ENCODE data around the gene ZNF580.

The ZNF580 gene

DNA sequence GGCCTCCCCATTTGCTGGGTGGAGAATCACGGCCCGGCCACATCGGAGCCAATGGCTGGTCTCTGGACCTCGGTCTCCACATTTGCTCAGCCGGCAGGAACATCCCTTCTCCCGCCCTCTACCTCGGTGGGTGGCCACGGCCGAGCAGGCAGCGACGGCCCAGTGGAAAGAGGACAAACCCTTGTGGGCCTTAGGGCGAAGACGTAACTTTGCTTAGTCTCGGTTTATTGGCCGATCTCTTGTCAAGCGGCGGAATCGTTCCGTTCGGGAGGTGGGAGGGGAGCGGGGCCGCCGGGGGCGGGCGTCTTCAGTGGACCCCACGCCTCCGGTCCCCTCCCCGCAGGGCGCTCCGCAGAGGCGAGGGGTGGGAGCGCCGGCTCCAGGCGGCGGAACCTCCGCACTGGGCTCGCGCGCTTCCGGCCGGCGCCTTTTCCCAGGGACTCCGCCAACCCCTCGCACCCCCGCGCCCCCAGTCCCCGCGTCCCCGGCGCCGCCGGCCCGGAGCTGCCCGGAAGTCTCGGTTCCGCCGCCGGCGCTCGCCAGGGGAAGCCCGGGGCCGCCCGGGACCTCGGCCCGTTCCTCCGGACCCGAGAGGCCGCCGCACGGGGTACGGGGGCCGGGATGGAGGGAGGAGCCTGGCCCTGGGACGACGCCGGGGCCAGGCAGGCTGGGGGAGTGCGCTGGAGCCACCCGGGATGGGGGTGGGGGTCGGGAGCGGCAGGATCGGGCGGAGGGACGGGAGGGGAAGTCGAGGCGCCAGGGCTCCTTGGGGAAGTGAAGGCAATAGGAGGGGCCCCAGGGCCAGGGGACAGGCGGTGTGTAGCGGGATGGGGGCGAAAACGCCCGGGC is at the start of gene ZNF580:
TSS of gene ZNF580 (plus strand) at position 426 of the 849 bp plus-strand sequence. CDS start 1,507 bp downstream, outside the sequence.
- DNase-seq (ENCODE audit: low spot score): peak; percentile 39

DNA sequence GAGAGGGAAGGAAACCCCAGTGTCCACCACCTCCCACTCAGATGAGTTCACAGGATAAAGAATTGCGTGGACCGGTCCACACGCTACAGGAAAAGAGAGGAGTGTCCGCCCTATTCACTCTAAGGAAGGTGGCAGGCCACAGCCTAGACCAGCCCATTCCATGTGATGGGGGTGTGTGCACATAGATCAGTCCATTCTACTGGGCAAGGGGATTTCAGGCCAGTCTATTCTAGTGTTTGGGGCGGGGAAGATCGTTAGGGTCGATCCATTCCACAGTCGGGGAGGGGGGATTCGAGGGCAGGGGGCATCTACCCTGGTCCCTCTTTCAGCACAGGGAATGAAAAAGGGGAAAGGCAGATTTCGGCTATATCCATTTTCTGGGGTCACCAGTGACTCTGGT is 49.2 kb upstream of the ZNF580 start:
- no peak for DNase-seq (ENCODE audit: low spot score)

- no peak for DNase-seq (ENCODE audit: low spot score)
Observed at GRCh38 chr19:55592391-55593090, 48.3 kb upstream of the ZNF580 start.

- DNase-seq (ENCODE audit: low spot score): no peak
Observed at GRCh38 chr19:55593096-55593772, 47.6 kb upstream of the ZNF580 start.

GRCh38 chr19:55594996-55595545 is 45.7 kb upstream of the ZNF580 start:
- DNase-seq (ENCODE audit: low spot score): no peak

GRCh38 chr19:55596304-55596703 is 44.5 kb upstream of the ZNF580 start:
- DNase-seq (ENCODE audit: low spot score): no peak

DNA sequence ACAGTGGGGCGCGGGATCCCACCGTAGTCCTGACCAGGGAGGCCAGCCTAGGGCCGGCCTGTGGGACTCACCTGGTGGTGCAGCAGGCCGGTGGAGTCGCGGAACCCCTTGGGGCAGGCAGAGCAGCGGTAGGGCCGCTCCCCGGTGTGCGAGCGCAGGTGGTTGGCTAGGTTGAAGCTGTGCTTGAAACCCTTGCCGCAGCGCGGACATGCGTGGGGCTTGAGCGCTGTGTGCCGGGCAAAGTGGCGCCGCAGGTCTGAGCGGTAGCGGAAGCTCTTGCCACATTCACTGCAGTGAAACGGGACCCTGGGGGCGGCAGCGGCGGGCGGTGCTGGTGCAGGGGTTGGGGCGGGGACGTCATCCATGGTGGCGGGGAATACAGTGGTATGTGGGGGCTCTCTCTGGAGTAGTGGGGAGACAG is 43.3 kb upstream of the ZNF580 start:
- no peak for DNase-seq (ENCODE audit: low spot score)

- DNase-seq (ENCODE audit: low spot score): no peak
Observed at GRCh38 chr19:55598034-55598433, 42.8 kb upstream of the ZNF580 start.

DNA sequence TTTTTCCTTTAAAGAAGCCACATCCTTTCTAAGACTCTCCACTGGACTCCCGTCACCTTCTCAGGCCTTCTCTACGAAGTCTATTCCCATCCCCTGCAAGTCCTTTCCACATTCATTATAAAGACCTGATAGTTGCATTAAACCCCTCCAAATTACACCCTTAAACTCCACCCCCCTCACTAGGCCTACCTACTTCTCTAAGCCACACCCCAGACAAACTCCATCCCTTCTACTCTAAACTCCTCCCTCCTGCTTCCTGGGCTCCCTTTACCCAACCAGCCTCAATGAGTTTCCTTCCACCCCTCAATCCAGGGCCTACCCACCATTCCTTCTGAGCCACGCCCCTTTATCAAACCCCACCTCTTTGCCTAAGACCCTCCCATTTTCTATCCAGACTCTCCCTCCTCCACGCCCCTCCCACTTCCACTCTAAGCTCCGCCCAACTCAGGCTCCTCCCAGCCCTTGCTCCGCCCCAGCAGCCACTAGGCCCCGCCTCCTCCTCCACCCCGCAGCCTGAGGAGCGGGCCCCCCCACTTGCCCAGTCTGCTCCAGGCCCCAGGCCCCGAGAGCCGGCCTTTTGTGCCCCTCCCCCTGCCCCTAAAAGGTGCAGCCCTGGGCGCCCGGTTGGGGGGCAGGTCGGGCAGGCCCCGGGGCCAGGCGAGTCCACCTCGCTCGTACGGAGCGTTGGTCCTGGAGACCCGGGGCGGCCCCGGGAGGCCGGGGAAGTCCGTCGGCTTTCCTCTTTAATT is 41.9 kb upstream of the ZNF580 start:
- DNase-seq (ENCODE audit: low spot score): peak; percentile 86

DNA sequence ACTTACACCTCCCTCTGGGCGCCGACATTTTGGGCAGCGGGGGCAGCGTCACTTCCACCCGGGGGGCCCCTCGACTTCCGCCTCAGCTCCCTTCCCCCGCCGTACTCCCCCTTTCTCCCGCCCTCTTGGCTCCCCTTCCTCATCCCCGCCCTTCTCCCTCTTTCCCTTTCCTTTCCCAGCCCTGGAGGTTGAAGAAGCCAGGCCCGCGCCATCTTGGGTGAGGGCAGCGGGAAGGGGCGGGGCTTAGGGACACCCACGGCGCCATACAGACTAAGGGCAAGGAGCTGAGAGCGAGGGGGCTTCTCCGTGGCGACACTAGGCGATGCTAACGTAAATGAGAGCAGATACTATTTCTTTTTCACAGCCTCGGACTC is 41.3 kb upstream of the ZNF580 start, which contains the start of gene FIZ1:
TSS of gene FIZ1 (minus strand) at position 50 of the 374 bp plus-strand sequence. CDS start 1,652 bp downstream, outside the sequence.
- DNase-seq (ENCODE audit: low spot score): peak; percentile 97

- DNase-seq (ENCODE audit: low spot score): peak; percentile 83
Observed at GRCh38 chr19:55599842-55600661, 40.8 kb upstream of the ZNF580 start, which contains the start of gene ZNF524. TSS of gene ZNF524 (plus strand) at chr19:55600288. CDS start at chr19:55602113, 1,825 bp downstream.

- no peak for DNase-seq (ENCODE audit: low spot score)
Observed at GRCh38 chr19:55600662-55601028, 40.2 kb upstream of the ZNF580 start.

DNA sequence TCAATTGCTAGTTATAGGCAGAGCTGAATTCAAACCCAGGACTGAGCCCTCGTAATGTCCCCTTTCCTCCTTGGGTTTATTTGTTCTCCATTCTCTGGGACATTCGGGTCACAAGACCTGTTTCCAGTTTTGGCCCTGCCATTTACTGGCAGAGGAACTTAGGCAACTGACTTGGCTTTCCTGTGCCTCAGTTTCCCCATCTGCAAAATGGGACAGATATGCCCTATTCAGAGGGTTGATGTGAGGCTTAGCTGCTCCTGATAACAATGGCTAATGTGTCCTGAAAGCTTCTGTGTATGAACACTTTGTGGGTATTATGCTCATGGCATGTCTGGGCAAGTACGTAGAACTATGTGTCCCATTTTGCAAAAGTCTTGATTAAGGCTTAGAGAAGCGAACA is 39.7 kb upstream of the ZNF580 start:
- no peak for DNase-seq (ENCODE audit: low spot score)

DNA sequence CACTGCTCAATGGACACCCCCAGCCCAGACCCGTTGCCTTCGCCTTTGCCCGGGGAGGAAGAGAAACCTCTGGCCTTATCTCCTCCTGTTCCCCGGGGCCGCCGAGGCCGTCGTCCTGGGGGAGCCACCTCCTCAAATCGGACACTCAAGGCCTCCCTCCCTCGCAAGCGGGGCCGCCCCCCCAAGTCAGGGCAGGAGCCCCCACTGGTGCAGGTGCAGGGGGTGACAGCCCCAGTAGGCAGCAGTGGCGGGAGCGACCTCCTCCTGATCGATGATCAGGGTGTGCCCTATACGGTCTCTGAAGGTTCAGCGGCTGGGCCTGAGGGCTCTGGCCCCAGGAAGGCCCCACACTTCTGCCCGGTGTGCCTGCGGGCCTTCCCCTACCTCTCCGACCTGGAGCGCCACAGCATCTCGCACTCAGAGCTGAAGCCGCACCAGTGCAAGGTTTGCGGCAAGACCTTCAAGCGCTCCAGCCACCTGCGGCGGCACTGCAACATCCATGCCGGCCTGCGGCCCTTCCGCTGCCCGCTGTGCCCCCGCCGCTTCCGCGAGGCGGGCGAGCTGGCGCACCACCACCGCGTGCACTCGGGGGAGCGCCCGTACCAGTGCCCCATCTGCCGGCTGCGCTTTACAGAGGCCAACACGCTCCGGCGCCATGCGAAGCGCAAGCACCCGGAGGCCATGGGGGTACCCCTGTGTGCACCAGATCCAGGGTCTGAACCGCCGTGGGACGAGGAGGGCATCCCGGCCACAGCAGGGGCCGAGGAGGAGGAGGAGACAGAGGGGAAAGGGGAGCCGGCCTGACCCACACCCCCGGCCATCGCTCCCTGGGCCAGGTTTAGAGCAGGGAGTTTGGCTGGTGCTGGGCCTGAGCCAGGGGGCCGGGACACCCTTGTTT is 38.4 kb upstream of the ZNF580 start:
- no peak for DNase-seq (ENCODE audit: low spot score)

GRCh38 chr19:55603115-55603514 is 37.7 kb upstream of the ZNF580 start:
- DNase-seq (ENCODE audit: low spot score): no peak

GRCh38 chr19:55603581-55604292 is 37.1 kb upstream of the ZNF580 start:
- no peak for DNase-seq (ENCODE audit: low spot score)

GRCh38 chr19:55605207-55605636 is 35.6 kb upstream of the ZNF580 start:
- DNase-seq (ENCODE audit: low spot score): peak; percentile 99

GRCh38 chr19:55605637-55606470 is 34.9 kb upstream of the ZNF580 start, which contains the start of gene ZNF865:
TSS of gene ZNF865 (plus strand) at chr19:55605647. CDS start at chr19:55613619, 7,972 bp downstream.
- DNase-seq (ENCODE audit: low spot score): peak; percentile 68

Measured in CD4-positive, alpha-beta T cell treated with Interleukin-6 at 100 ng/mL for 8 hours (primary cell).